GM23338 (cell line): Measurements from ENCODE around the gene PDXDC1. TPM values are rescaled to one million over a fixed set of nuclear protein-coding genes. Genes with fewer than 3 reads are reported as not detected.
"Not testable (repeated sequence)": the region's sequence is repeated elsewhere in the genome, so short reads cannot be mapped to it uniquely, and the experiment has no call there.

Source experiments
- ATAC-seq: fragments of 200-7000 bp; cut with Tn5 transposase; 3 replicates; pipeline ENCODE4 v1.9.1; 2020
- DNase-seq: peaks from one replicate; pipeline ENCODE4 v3.0.0-alpha.2; 2015; ENCODE audit warnings: low spot score
- H2AFZ ChIP-seq: fragments of 200-600 bp; sonication (generic); 2 replicates; pipeline ENCODE4 v1.8.0; 2016; ENCODE audit warnings: antibody characterized with exemption, mild to moderate bottlenecking, moderate library complexity
- H3F3A ChIP-seq: fragments of 200-600 bp; sonication (generic); replicated peaks from 2 replicates; pipeline ENCODE4 v1.8.0; 2017; ENCODE audit warnings: antibody characterized with exemption, mixed run types, low read depth
- H3K27ac ChIP-seq: fragments of 200-600 bp; sonication (generic); 2 replicates; pipeline ENCODE4 v1.6.1; 2016; ENCODE audit warnings: low read depth
- H3K27me3 ChIP-seq: fragments of 200-600 bp; sonication (generic); 2 replicates; pipeline ENCODE4 v1.8.0; 2016; ENCODE audit warnings: mild to moderate bottlenecking, mixed run types, moderate library complexity; ENCODE audit not compliant: insufficient read depth
- H3K36me3 ChIP-seq: fragments of 200-600 bp; sonication (generic); 2 replicates; pipeline ENCODE4 v1.8.0; 2016; ENCODE audit warnings: mild to moderate bottlenecking; ENCODE audit not compliant: insufficient read depth
- H3K4me1 ChIP-seq: fragments of 200-600 bp; sonication (generic); 2 replicates; pipeline ENCODE4 v1.8.0; 2016; ENCODE audit warnings: mild to moderate bottlenecking, moderate library complexity; ENCODE audit not compliant: insufficient read depth
- H3K4me2 ChIP-seq: fragments of 200-600 bp; sonication (generic); 2 replicates; pipeline ENCODE4 v1.7.1; 2017; ENCODE audit warnings: mixed run types
- H3K4me3 ChIP-seq: fragments of 200-600 bp; sonication (generic); 2 replicates; pipeline ENCODE4 v1.6.1; 2016; ENCODE audit warnings: mixed run types
- H3K79me2 ChIP-seq: fragments of 200-600 bp; sonication (generic); replicated peaks from 2 replicates; pipeline ENCODE4 v1.8.0; 2017; ENCODE audit warnings: mild to moderate bottlenecking; ENCODE audit not compliant: insufficient read depth
- H3K9me2 ChIP-seq: fragments of 200-600 bp; sonication (generic); 2 replicates; pipeline ENCODE4 v1.8.0; 2017; ENCODE audit not compliant: insufficient read depth
- H4K20me1 ChIP-seq: fragments of 200-600 bp; sonication (generic); replicated peaks from 2 replicates; pipeline ENCODE4 v1.8.0; 2017; ENCODE audit warnings: mild to moderate bottlenecking; ENCODE audit not compliant: insufficient read depth
- H3K27ac Mint-ChIP-seq: 2 replicates; pipeline ENCODE4 v1.8.0; 2020; ENCODE audit warnings: inconsistent platforms, mild to moderate bottlenecking, moderate library complexity, mixed read lengths
- H3K27me3 Mint-ChIP-seq: 3 replicates; pipeline ENCODE4 v1.8.0; 2022; ENCODE audit warnings: low read depth, mild to moderate bottlenecking, moderate library complexity, mixed read lengths, inconsistent platforms; ENCODE audit not compliant: insufficient read depth, poor library complexity
- H3K36me3 Mint-ChIP-seq: 3 replicates; pipeline ENCODE4 v1.8.0; 2021; ENCODE audit warnings: low read depth, mild to moderate bottlenecking, inconsistent platforms, moderate library complexity, mixed read lengths
- H3K4me1 Mint-ChIP-seq: 3 replicates; pipeline ENCODE4 v1.8.0; 2020; ENCODE audit warnings: mild to moderate bottlenecking, inconsistent platforms, mixed read lengths
- H3K4me3 Mint-ChIP-seq: 3 replicates; pipeline ENCODE4 v1.8.0; 2021; ENCODE audit warnings: moderate library complexity, mild to moderate bottlenecking, inconsistent platforms, mixed read lengths
- H3K9me3 Mint-ChIP-seq: 3 replicates; pipeline ENCODE4 v1.8.0; 2020; ENCODE audit warnings: moderate library complexity, mild to moderate bottlenecking, inconsistent platforms, mixed read lengths
- CREB1 ChIP-seq: fragments of 250-450 bp; sonication (Bioruptor Pico); IDR thresholded peaks from 2 replicates; pipeline ENCODE4 v1.5.0; 2020; ENCODE audit warnings: low read depth, mild to moderate bottlenecking, moderate library complexity
- CTCF ChIP-seq, 2 experiments: fragments of 200-600 bp in 1 of 2; sonication (generic) in 1 of 2; conservative IDR thresholded peaks; 2 replicates each; pipeline versions ENCODE4 v1.5.1 to v1.6.1; 2016 to 2017; ENCODE audit warnings: antibody characterized with exemption in 2 of 2, low read depth in 2 of 2, mild to moderate bottlenecking in 2 of 2, moderate library complexity in 1 of 2
- ETS1 ChIP-seq: IDR thresholded peaks from 2 replicates; pipeline ENCODE4 v1.6.1; 2016; ENCODE audit warnings: antibody characterized with exemption
- JUNB ChIP-seq: IDR thresholded peaks from one replicate; pipeline ENCODE4 v1.6.1; 2016; ENCODE audit warnings: antibody characterized with exemption; ENCODE audit not compliant: unreplicated experiment
- POLR2AphosphoS5 ChIP-seq: IDR thresholded peaks from 2 replicates; pipeline ENCODE4 v1.6.1; 2016; ENCODE audit warnings: antibody characterized with exemption, low read depth
- REST ChIP-seq: IDR thresholded peaks from one replicate; pipeline ENCODE4 v1.6.1; 2018; ENCODE audit warnings: antibody characterized with exemption; ENCODE audit not compliant: unreplicated experiment
- ZNF114 ChIP-seq: fragments of 250-450 bp; sonication (Bioruptor Pico); IDR thresholded peaks from 2 replicates; pipeline ENCODE4 v1.5.0; 2020; ENCODE audit warnings: mild to moderate bottlenecking, moderate library complexity
- ZNF331 ChIP-seq: fragments of 250-450 bp; sonication (Bioruptor Pico); IDR thresholded peaks from 2 replicates; pipeline ENCODE4 v1.5.0; 2020; ENCODE audit warnings: low read depth, mild to moderate bottlenecking, moderate library complexity
- ZNF462 ChIP-seq: fragments of 250-450 bp; sonication (Bioruptor Pico); IDR thresholded peaks from 2 replicates; pipeline ENCODE4 v1.5.0; 2020; ENCODE audit warnings: mild to moderate bottlenecking, moderate library complexity
- polyA plus RNA-seq: library from polyadenylated mRNA; unstranded; fragments of >200 nt; fragmentation: Nextera tagmentation; extraction: Ambion mirVana; gene quantifications from 2 replicates; pipeline ENCODE4 v1.2.1, GENCODE V29; 2016
- total RNA-seq: library from RNA; depleted of rRNA; stranded (reverse); fragments of >200 nt; shearing (Covaris generic); gene quantifications from 2 replicates; pipeline ENCODE4 v1.2.3, GENCODE V29; 2014

The PDXDC1 gene
- total and polyA plus RNA-seq, 2 experiments from 2014 or later = 40.0 to 91.6 TPM

GRCh38 chr16:15050440-15050839 lies 75.6 kb downstream of the PDXDC1 start:
- not testable (repeated sequence) for H3K4me3 Mint-ChIP-seq, H3K27me3 ChIP-seq, H3K4me2 ChIP-seq, H3K27ac ChIP-seq, H3K4me3 ChIP-seq, H2AFZ ChIP-seq, DNase-seq, H3K9me2 ChIP-seq, H3K27me3 Mint-ChIP-seq, H3K27ac Mint-ChIP-seq, H3F3A ChIP-seq, H3K4me1 Mint-ChIP-seq, H3K4me1 ChIP-seq, ATAC-seq, H3K9me3 Mint-ChIP-seq, H3K36me3 ChIP-seq
- peaks cover 10% of the 10 kb centered on the region for H4K20me1 ChIP-seq
- H3K79me2 ChIP-seq = peaks cover 49% of the 10 kb centered on the region
- peaks cover 12% of the 10 kb centered on the region for H3K36me3 Mint-ChIP-seq

GRCh38 chr16:15051387-15051951 lies 76.6 kb downstream of the PDXDC1 start:
- Histone ChIP-seq H3K27ac (no peak overlapping the region), H4K20me1 (peaks cover 10% of the 10 kb centered on the region), H3K4me2 (no peak overlapping the region), H3F3A (no peaks in the 10 kb centered on the region; the same call in 1 of the 2 replicates), H2AFZ (no peak overlapping the region), H3K36me3 (no peaks in the 10 kb centered on the region), H3K79me2 (peaks cover 49% of the 10 kb centered on the region), H3K27me3 (no peaks in the 10 kb centered on the region), H3K4me3 (no peak overlapping the region), H3K9me2 (no peaks in the 10 kb centered on the region), H3K4me1 (no peaks in the 10 kb centered on the region; the same call in 1 of the 2 replicates)
- no peak for ATAC-seq
- peaks cover 6% of the 10 kb centered on the region for H3K4me1 Mint-ChIP-seq
- H3K4me3 Mint-ChIP-seq = no peak overlapping the region
- no peak overlapping the region for H3K27ac Mint-ChIP-seq
- H3K9me3 Mint-ChIP-seq = no peaks in the 10 kb centered on the region
- TF ChIP-seq JUNB (no peak), ZNF462 (CRISPR knock-in tag) (no peak), CREB1 (CRISPR knock-in tag) (no peak), ETS1 (no peak), CTCF (conservative IDR thresholded peaks at IDR 0.05; ENCODE audit: low read depth in 2 of 2) (no peak), ZNF331 (no peak), REST (no peak), POLR2AphosphoS5 (no peak), ZNF114 (CRISPR knock-in tag) (no peak)
- peaks cover 8% of the 10 kb centered on the region for H3K27me3 Mint-ChIP-seq
- no peak for DNase-seq
- H3K36me3 Mint-ChIP-seq = peaks cover 9% of the 10 kb centered on the region
